HCT116 (cell line): ENCODE results near the gene COPG2. TPM values are rescaled to one million over a fixed set of nuclear protein-coding genes. Genes with fewer than 3 reads are reported as not detected.

Source experiments
- ATAC-seq: fragments of 200-7000 bp; cut with Tn5 transposase; 2 replicates; pipeline ENCODE4 v1.9.1; 2020; ENCODE audit warnings: mild to moderate bottlenecking, moderate library complexity
- BruUV-seq: library from RNA; stranded (reverse); fragments of 400-500 nt; replicated peaks from 2 replicates; lab custom pipeline; 2021; lab: Mats Ljungman, UMichigan
- CTCF ChIA-PET: fragments of 300-600 bp; sonication (Branson Sonifier 250); formaldehyde crosslinking; loops from one replicate; lab custom pipeline; 2021; ENCODE audit warnings: antibody characterized with exemption; lab: Charles Lee
- POLR2A ChIA-PET: fragments of 300-600, 350-600 bp; sonication (Branson Sonifier 250); formaldehyde crosslinking; loops from one replicate; lab custom pipeline; 2021; ENCODE audit warnings: antibody characterized with exemption; lab: Charles Lee
- RAD21 ChIA-PET, 2 experiments: fragments of 300-600 bp; sonication (Branson Sonifier 250); formaldehyde crosslinking; loops; one replicate each; lab custom pipeline; 2023; ENCODE audit warnings: low total read pairs in 2 of 2; ENCODE audit not compliant: uncharacterized antibody in 2 of 2, unreplicated experiment in 2 of 2, low non-redundant PET in 1 of 2; lab: Charles Lee
- DNase-seq: peaks from one replicate; pipeline ENCODE4 v3.0.0-alpha.2; 2010; ENCODE audit warnings: low read depth, low spot score
- H2AFZ ChIP-seq: fragments of 200-600 bp; shearing (Covaris generic), sonication (generic); 2 replicates; pipeline ENCODE4 v1.6.1; 2017; ENCODE audit warnings: low read depth, mixed run types, mixed read lengths, antibody characterized with exemption, low read length; ENCODE audit not compliant: poor library complexity, severe bottlenecking
- H3K27ac ChIP-seq: 2 replicates; pipeline ENCODE4 v1.5.1; 2012; ENCODE audit warnings: low read depth, low read length
- H3K27me3 ChIP-seq: fragments of 200-600 bp; sonication (generic); 2 replicates; pipeline ENCODE4 v1.6.1; 2016; ENCODE audit warnings: mixed run types, low read length, mixed read lengths; ENCODE audit not compliant: insufficient read depth
- H3K36me3 ChIP-seq, 2 experiments: fragments of 200-500 bp in 1 of 2; fragments of 200-600 bp in 1 of 2; sonication (Bioruptor generic) in 1 of 2; sonication (generic) in 1 of 2; 2 replicates each; pipeline versions ENCODE4 v1.5.1 to v1.6.1; 2014 to 2016; ENCODE audit warnings: low read length in 2 of 2, inconsistent platforms in 1 of 2, mixed read lengths in 1 of 2, mixed run types in 1 of 2; ENCODE audit not compliant: insufficient read depth in 2 of 2, control insufficient read depth in 1 of 2
- H3K4me1 ChIP-seq, 2 experiments: fragments of 200-600 bp in 1 of 2; sonication (generic) in 1 of 2; 2 replicates each; pipeline versions ENCODE4 v1.5.1 to v1.6.1; 2012 to 2017; ENCODE audit warnings: low read length in 2 of 2, inconsistent platforms in 1 of 2, mild to moderate bottlenecking in 1 of 2, mixed read lengths in 1 of 2, mixed run types in 1 of 2, moderate library complexity in 1 of 2; ENCODE audit not compliant: insufficient read depth in 2 of 2, control insufficient read depth in 1 of 2
- H3K4me2 ChIP-seq: fragments of 200-600 bp; sonication (generic); 2 replicates; pipeline ENCODE4 v1.6.1; 2017; ENCODE audit warnings: mixed run types, low read length, mixed read lengths
- H3K4me3 ChIP-seq, 2 experiments: fragments of 200-600 bp in 1 of 2; sonication (generic) in 1 of 2; replicated peaks in 1 of 2; 2 replicates each; pipeline ENCODE4 v1.5.1; 2011 to 2016; ENCODE audit warnings: low read length in 2 of 2, control low read depth in 1 of 2, low read depth in 1 of 2, mild to moderate bottlenecking in 1 of 2, mixed read lengths in 1 of 2, mixed run types in 1 of 2
- H3K79me2 ChIP-seq: fragments of 200-600 bp; sonication (generic); 2 replicates; pipeline ENCODE4 v1.6.1; 2017; ENCODE audit warnings: mild to moderate bottlenecking, mixed run types, low read length, moderate library complexity, mixed read lengths; ENCODE audit not compliant: insufficient read depth
- H3K9ac ChIP-seq: fragments of 200-600 bp; sonication (generic); 2 replicates; pipeline ENCODE4 v1.6.1; 2016; ENCODE audit warnings: low read length, mixed read lengths
- H3K9me2 ChIP-seq: fragments of 200-600 bp; sonication (generic), shearing (Covaris generic); 2 replicates; pipeline ENCODE4 v1.6.1; 2017; ENCODE audit warnings: mixed run types, mild to moderate bottlenecking, moderate library complexity; ENCODE audit not compliant: insufficient read depth
- H3K9me3 ChIP-seq, 2 experiments: fragments of 200-500 bp in 1 of 2; fragments of 200-600 bp in 1 of 2; sonication (Bioruptor generic) in 1 of 2; sonication (generic) in 1 of 2; 2 replicates each; pipeline ENCODE4 v1.6.1; 2014 to 2017; ENCODE audit warnings: low read length in 2 of 2, mixed read lengths in 2 of 2, inconsistent platforms in 1 of 2, low read depth in 1 of 2, mild to moderate bottlenecking in 1 of 2, mixed run types in 1 of 2, moderate library complexity in 1 of 2; ENCODE audit not compliant: control insufficient read depth in 1 of 2, insufficient read depth in 1 of 2
- H4K20me1 ChIP-seq: fragments of 200-600 bp; sonication (generic), shearing (Covaris generic); 2 replicates; pipeline ENCODE4 v1.6.1; 2017; ENCODE audit warnings: mixed run types, mild to moderate bottlenecking, moderate library complexity; ENCODE audit not compliant: insufficient read depth
- CBX3 ChIP-seq: IDR thresholded peaks from 2 replicates; pipeline ENCODE4 v1.6.1; 2012; ENCODE audit warnings: low read depth
- CEBPB ChIP-seq: IDR thresholded peaks from 2 replicates; pipeline ENCODE4 v1.6.1; 2012; ENCODE audit warnings: low read depth
- EGR1 ChIP-seq: IDR thresholded peaks from 2 replicates; pipeline ENCODE4 v1.6.1; 2012; ENCODE audit warnings: low read depth
- ELF1 ChIP-seq: IDR thresholded peaks from 2 replicates; pipeline ENCODE4 v1.6.1; 2012; ENCODE audit warnings: low read depth, borderline replicate concordance
- EZH2 ChIP-seq: fragments of 200-600 bp; sonication (generic); IDR thresholded peaks from 2 replicates; pipeline ENCODE4 v1.6.1; 2017; ENCODE audit warnings: antibody characterized with exemption, mixed run types
- EZH2phosphoT487 ChIP-seq: fragments of 200-600 bp; IDR thresholded peaks from 2 replicates; pipeline ENCODE4 v1.6.1; 2018; ENCODE audit warnings: antibody characterized with exemption, borderline replicate concordance
- FOSL1 ChIP-seq: IDR thresholded peaks from 2 replicates; pipeline ENCODE4 v1.6.1; 2012; ENCODE audit warnings: low read depth
- JUND ChIP-seq: IDR thresholded peaks from 2 replicates; pipeline ENCODE4 v1.6.1; 2012
- POLR2A ChIP-seq: IDR thresholded peaks from 2 replicates; pipeline ENCODE4 v1.7.0; 2011; ENCODE audit warnings: borderline replicate concordance; ENCODE audit not compliant: insufficient read depth, insufficient read length; ENCODE audit errors: extremely low read depth
- SIN3A ChIP-seq: IDR thresholded peaks from 2 replicates; pipeline ENCODE4 v1.6.1; 2012; ENCODE audit warnings: low read depth
- TCF7L2 ChIP-seq: IDR thresholded peaks from 2 replicates; pipeline ENCODE4 v1.7.0; 2011; ENCODE audit warnings: borderline replicate concordance, inconsistent platforms; ENCODE audit not compliant: insufficient read depth, insufficient read length; ENCODE audit errors: extremely low read depth
- YY1 ChIP-seq: IDR thresholded peaks from 2 replicates; pipeline ENCODE4 v1.6.1; 2011; ENCODE audit warnings: low read length, low read depth, moderate library complexity, mild to moderate bottlenecking; ENCODE audit not compliant: insufficient replicate concordance; ENCODE audit errors: extremely low read depth
- ZFX ChIP-seq: fragments of 450-650 bp; IDR thresholded peaks from 2 replicates; pipeline ENCODE4 v1.6.1; 2017
- ZNF274 ChIP-seq: fragments of 200-500 bp; sonication (Bioruptor generic); IDR thresholded peaks from 2 replicates; pipeline ENCODE4 v1.6.1; 2014; ENCODE audit warnings: mild to moderate bottlenecking, low read depth, low read length, inconsistent platforms
- intact Hi-C: fragments of 100-400 bp; cut with micrococcal nuclease; formaldehyde crosslinking; loops from 2 replicates; pipeline ENCODE4 v1.10.0; 2022
- total RNA-seq: library from RNA; stranded (reverse); gene quantifications from one replicate; pipeline ENCODE4 v1.2.1, GENCODE V29; 2021; ENCODE audit not compliant: unreplicated experiment
- TF ChIP-seq, protein P1 (sequence below), 3 experiments: fragments of 200-600 bp in 1 of 3; sonication (generic) in 1 of 3; IDR thresholded peaks in 2 of 3; conservative IDR thresholded peaks in 1 of 3; 2 replicates each; pipeline ENCODE4 v1.5.1; 2012 to 2017; ENCODE audit warnings: low read depth in 2 of 3, low read length in 2 of 3, antibody characterized with exemption in 1 of 3, borderline replicate concordance in 1 of 3, control low read depth in 1 of 3, mild to moderate bottlenecking in 1 of 3, mixed read lengths in 1 of 3, mixed run types in 1 of 3, moderate library complexity in 1 of 3; ENCODE audit not compliant: insufficient read depth in 1 of 3
- TF ChIP-seq, protein P2 (sequence below): IDR thresholded peaks from 2 replicates; pipeline ENCODE4 v1.6.1; 2011; ENCODE audit warnings: mild to moderate bottlenecking, low read length, moderate library complexity; ENCODE audit not compliant: insufficient replicate concordance; ENCODE audit errors: extremely low read depth
- TF ChIP-seq, protein P3 (sequence below): IDR thresholded peaks from 2 replicates; pipeline ENCODE4 v1.6.1; 2012
- TF ChIP-seq, protein P4 (sequence below): IDR thresholded peaks from 2 replicates; pipeline ENCODE4 v1.6.1; 2012
- TF ChIP-seq, protein P5 (sequence below): IDR thresholded peaks from 2 replicates; pipeline ENCODE4 v1.6.1; 2012; ENCODE audit warnings: low read depth

COPG2 gene
- total RNA-seq, 1 experiment from 2014 or later, result 31.0 TPM

DNA sequence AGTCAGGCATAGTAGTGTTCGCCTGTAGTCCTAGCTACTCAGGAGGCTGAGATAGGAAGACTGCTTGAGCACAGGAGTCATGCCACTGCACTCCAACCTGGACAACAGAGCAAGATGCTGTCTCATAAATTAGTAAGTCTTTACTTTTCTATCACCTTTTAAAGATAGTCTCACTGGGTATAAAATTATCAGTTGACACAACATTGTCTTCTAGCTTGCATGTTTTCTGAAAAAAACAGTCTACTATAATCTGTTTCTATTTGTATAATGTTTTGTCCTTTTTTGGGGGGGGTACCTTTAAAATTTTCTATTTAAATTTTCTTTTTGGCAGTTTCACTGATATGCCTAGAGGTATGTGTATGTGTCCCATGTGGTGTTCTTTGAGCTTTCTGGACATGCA is 39.6 kb downstream of the COPG2 start:
- Histone ChIP-seq H3K27ac (no peak overlapping the region), H3K79me2 (no peaks in the 10 kb centered on the region), H3K4me1 (peaks cover 0 to 7% of the 10 kb centered on the region in 2 experiments; a peak in 2 of 4 replicates), H3K9me2 (no peaks in the 10 kb centered on the region), H2AFZ (no peak overlapping the region), H3K4me3 (no peak overlapping the region), H3K9ac (no peak overlapping the region), H3K27me3 (no peaks in the 10 kb centered on the region), H4K20me1 (no peaks in the 10 kb centered on the region), H3K36me3 (peaks cover 0 to 3% of the 10 kb centered on the region in 2 experiments; a peak in 1 of 4 replicates), H3K9me3 (peaks cover 0 to 5% of the 10 kb centered on the region in 2 experiments; a peak in 3 of 4 replicates), H3K4me2 (no peak overlapping the region)
- TF ChIP-seq EZH2phosphoT487 (no peak), ELF1 (no peak), EZH2 (no peak), FOSL1 (no peak), JUND (no peak), TCF7L2 (no peak), YY1 (no peak), ZNF274 (no peak), CBX3 (no peak), SIN3A (no peak), EGR1 (no peak), ZFX (no peak), POLR2A (no peak), CEBPB (no peak)
- TF ChIP-seq, protein P1, sequence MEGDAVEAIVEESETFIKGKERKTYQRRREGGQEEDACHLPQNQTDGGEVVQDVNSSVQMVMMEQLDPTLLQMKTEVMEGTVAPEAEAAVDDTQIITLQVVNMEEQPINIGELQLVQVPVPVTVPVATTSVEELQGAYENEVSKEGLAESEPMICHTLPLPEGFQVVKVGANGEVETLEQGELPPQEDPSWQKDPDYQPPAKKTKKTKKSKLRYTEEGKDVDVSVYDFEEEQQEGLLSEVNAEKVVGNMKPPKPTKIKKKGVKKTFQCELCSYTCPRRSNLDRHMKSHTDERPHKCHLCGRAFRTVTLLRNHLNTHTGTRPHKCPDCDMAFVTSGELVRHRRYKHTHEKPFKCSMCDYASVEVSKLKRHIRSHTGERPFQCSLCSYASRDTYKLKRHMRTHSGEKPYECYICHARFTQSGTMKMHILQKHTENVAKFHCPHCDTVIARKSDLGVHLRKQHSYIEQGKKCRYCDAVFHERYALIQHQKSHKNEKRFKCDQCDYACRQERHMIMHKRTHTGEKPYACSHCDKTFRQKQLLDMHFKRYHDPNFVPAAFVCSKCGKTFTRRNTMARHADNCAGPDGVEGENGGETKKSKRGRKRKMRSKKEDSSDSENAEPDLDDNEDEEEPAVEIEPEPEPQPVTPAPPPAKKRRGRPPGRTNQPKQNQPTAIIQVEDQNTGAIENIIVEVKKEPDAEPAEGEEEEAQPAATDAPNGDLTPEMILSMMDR (IDR thresholded peaks at IDR 0.05 in 2 of 3, conservative IDR thresholded peaks at IDR 0.05 in 1 of 3; ENCODE audit: borderline replicate concordance in 1 of 3, insufficient read depth in 1 of 3, low read depth in 2 of 3, low read length in 2 of 3), result no peak
- TF ChIP-seq, protein P2, sequence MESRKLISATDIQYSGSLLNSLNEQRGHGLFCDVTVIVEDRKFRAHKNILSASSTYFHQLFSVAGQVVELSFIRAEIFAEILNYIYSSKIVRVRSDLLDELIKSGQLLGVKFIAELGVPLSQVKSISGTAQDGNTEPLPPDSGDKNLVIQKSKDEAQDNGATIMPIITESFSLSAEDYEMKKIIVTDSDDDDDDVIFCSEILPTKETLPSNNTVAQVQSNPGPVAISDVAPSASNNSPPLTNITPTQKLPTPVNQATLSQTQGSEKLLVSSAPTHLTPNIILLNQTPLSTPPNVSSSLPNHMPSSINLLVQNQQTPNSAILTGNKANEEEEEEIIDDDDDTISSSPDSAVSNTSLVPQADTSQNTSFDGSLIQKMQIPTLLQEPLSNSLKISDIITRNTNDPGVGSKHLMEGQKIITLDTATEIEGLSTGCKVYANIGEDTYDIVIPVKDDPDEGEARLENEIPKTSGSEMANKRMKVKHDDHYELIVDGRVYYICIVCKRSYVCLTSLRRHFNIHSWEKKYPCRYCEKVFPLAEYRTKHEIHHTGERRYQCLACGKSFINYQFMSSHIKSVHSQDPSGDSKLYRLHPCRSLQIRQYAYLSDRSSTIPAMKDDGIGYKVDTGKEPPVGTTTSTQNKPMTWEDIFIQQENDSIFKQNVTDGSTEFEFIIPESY, result no peak
- TF ChIP-seq, protein P3, sequence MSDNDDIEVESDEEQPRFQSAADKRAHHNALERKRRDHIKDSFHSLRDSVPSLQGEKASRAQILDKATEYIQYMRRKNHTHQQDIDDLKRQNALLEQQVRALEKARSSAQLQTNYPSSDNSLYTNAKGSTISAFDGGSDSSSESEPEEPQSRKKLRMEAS, result no peak
- TF ChIP-seq, protein P4, sequence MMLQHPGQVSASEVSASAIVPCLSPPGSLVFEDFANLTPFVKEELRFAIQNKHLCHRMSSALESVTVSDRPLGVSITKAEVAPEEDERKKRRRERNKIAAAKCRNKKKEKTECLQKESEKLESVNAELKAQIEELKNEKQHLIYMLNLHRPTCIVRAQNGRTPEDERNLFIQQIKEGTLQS, result no peak
- TF ChIP-seq, protein P5, sequence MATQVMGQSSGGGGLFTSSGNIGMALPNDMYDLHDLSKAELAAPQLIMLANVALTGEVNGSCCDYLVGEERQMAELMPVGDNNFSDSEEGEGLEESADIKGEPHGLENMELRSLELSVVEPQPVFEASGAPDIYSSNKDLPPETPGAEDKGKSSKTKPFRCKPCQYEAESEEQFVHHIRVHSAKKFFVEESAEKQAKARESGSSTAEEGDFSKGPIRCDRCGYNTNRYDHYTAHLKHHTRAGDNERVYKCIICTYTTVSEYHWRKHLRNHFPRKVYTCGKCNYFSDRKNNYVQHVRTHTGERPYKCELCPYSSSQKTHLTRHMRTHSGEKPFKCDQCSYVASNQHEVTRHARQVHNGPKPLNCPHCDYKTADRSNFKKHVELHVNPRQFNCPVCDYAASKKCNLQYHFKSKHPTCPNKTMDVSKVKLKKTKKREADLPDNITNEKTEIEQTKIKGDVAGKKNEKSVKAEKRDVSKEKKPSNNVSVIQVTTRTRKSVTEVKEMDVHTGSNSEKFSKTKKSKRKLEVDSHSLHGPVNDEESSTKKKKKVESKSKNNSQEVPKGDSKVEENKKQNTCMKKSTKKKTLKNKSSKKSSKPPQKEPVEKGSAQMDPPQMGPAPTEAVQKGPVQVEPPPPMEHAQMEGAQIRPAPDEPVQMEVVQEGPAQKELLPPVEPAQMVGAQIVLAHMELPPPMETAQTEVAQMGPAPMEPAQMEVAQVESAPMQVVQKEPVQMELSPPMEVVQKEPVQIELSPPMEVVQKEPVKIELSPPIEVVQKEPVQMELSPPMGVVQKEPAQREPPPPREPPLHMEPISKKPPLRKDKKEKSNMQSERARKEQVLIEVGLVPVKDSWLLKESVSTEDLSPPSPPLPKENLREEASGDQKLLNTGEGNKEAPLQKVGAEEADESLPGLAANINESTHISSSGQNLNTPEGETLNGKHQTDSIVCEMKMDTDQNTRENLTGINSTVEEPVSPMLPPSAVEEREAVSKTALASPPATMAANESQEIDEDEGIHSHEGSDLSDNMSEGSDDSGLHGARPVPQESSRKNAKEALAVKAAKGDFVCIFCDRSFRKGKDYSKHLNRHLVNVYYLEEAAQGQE, result no peak
- DNase-seq (no peak), ATAC-seq (no peak)
- BruUV-seq, result no TSS peak
- CTCF ChIA-PET, result no interaction called here
- POLR2A ChIA-PET, result no interaction called here
- intact Hi-C loops, result no loop called here
- RAD21 ChIA-PET, result no interaction called here
